RWPE2 (cell line): ENCODE results near the gene LCN2.

Source experiments
- ATAC-seq: fragments of 200-7000 bp; cut with Tn5 transposase; 3 replicates; pipeline ENCODE4 v1.9.1; 2021; ENCODE audit warnings: low read depth
- DNase-seq: peaks from one replicate; pipeline ENCODE4 v3.0.0-alpha.2; 2020; ENCODE audit warnings: low spot score
- H3K27ac ChIP-seq: fragments of 450-650 bp; 2 replicates; pipeline ENCODE4 v1.5.1; 2017; ENCODE audit warnings: mild to moderate bottlenecking; ENCODE audit not compliant: poor library complexity, severe bottlenecking
- H3K27me3 ChIP-seq: fragments of 250-450 bp; sonication (Bioruptor Pico); 2 replicates; pipeline ENCODE4 v1.5.1; 2021; ENCODE audit warnings: mild to moderate bottlenecking, moderate library complexity; ENCODE audit not compliant: insufficient read depth, poor library complexity, severe bottlenecking
- H3K36me3 ChIP-seq: fragments of 250-450 bp; sonication (Bioruptor Pico); 2 replicates; pipeline ENCODE4 v1.5.1; 2020; ENCODE audit warnings: low read depth, mild to moderate bottlenecking, moderate library complexity
- H3K4me1 ChIP-seq: fragments of 250-450 bp; sonication (Bioruptor Pico); 2 replicates; pipeline ENCODE4 v1.5.1; 2021; ENCODE audit warnings: mild to moderate bottlenecking, moderate library complexity; ENCODE audit not compliant: insufficient read depth, poor library complexity, severe bottlenecking
- H3K4me3 ChIP-seq: fragments of 250-450 bp; sonication (Bioruptor Pico); 2 replicates; pipeline ENCODE4 v1.5.1; 2021; ENCODE audit warnings: mild to moderate bottlenecking, moderate library complexity; ENCODE audit not compliant: severe bottlenecking
- H3K9me3 ChIP-seq: fragments of 250-450 bp; sonication (Bioruptor Pico); 2 replicates; pipeline ENCODE4 v1.5.1; 2021; ENCODE audit warnings: mild to moderate bottlenecking, moderate library complexity; ENCODE audit not compliant: severe bottlenecking
- TF ChIP-seq, protein P1 (sequence below): fragments of 450-650 bp; IDR thresholded peaks from one replicate; pipeline ENCODE4 v1.5.1; 2017; ENCODE audit warnings: mild to moderate bottlenecking, moderate library complexity; ENCODE audit not compliant: poor library complexity, severe bottlenecking

The LCN2 gene

DNA sequence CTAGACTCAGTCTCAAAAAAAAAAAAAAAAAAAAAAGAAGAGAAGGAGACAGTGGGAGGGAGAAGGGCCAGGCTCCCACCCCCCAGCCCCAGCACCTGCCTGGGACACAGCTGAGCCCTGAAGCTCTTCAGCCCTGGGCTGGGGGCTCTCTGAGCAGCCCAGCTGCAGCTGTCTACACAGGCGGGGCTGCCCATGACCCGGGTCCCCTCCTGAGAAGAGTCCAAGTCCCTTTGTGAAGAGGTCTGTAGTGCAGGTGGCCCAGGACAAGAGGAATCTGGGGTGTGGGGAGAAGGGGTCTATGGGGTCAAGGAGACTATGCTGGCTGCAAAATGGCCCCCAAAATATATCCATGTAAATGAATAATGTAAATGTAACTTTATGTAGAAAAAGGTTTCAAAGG lies 6.7 kb upstream of the LCN2 start:
- TF ChIP-seq, protein P1, sequence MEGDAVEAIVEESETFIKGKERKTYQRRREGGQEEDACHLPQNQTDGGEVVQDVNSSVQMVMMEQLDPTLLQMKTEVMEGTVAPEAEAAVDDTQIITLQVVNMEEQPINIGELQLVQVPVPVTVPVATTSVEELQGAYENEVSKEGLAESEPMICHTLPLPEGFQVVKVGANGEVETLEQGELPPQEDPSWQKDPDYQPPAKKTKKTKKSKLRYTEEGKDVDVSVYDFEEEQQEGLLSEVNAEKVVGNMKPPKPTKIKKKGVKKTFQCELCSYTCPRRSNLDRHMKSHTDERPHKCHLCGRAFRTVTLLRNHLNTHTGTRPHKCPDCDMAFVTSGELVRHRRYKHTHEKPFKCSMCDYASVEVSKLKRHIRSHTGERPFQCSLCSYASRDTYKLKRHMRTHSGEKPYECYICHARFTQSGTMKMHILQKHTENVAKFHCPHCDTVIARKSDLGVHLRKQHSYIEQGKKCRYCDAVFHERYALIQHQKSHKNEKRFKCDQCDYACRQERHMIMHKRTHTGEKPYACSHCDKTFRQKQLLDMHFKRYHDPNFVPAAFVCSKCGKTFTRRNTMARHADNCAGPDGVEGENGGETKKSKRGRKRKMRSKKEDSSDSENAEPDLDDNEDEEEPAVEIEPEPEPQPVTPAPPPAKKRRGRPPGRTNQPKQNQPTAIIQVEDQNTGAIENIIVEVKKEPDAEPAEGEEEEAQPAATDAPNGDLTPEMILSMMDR: no peak
- Histone ChIP-seq H3K36me3 (no peaks in the 10 kb centered on the region), H3K27me3 (no peaks in the 10 kb centered on the region), H3K4me1 (peaks cover 15% of the 10 kb centered on the region), H3K9me3 (no peaks in the 10 kb centered on the region), H3K4me3 (no peak overlapping the region), H3K27ac (no peak overlapping the region)
- ATAC-seq (no peak), DNase-seq (peak; percentile 15)

DNA sequence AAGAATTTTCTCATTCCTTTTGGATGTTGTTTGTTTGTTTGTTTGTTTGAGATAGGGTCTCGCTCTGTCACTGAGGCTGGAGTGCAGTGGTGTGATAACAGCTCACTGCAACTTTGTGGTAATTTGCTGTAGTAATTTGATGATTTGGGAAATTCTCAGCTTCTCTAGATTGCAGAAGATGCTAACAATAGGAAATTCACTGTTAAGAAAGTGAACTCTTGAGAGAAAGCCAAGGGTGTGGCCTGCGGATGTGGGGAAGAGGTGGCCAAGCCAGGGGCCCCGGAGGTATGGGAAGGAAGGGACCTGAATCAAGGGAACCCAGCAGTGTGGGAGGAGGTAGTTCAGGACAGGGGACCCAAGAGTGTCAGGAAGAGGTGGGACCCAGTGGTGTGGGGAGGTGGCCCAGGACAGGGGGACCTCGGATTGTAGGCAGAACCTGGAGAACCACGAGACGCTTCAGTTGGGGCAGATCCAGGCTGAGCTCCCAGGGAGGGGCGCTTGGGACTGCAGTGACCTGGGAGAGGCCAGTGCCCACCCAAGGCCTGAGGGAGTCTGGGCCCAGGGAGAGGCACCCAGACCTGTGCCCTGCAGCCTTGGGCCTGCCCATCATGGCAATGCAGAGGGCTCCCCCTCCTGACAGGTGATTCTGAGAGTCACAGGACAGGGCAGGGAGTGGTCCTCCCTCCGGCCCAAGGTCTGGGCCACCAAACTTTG lies 5.6 kb upstream of the LCN2 start:
- TF ChIP-seq, protein P1: no peak
- H3K27me3 ChIP-seq: no peaks in the 10 kb centered on the region
- H3K9me3 ChIP-seq: no peaks in the 10 kb centered on the region
- no peak overlapping the region for H3K4me3 ChIP-seq
- no peaks in the 10 kb centered on the region for H3K36me3 ChIP-seq
- ATAC-seq: no peak; the same call in 2 of the 3 replicates
- H3K27ac ChIP-seq: peak overlapping the region; percentile 30
- no peak for DNase-seq
- peaks cover 20% of the 10 kb centered on the region for H3K4me1 ChIP-seq

DNA sequence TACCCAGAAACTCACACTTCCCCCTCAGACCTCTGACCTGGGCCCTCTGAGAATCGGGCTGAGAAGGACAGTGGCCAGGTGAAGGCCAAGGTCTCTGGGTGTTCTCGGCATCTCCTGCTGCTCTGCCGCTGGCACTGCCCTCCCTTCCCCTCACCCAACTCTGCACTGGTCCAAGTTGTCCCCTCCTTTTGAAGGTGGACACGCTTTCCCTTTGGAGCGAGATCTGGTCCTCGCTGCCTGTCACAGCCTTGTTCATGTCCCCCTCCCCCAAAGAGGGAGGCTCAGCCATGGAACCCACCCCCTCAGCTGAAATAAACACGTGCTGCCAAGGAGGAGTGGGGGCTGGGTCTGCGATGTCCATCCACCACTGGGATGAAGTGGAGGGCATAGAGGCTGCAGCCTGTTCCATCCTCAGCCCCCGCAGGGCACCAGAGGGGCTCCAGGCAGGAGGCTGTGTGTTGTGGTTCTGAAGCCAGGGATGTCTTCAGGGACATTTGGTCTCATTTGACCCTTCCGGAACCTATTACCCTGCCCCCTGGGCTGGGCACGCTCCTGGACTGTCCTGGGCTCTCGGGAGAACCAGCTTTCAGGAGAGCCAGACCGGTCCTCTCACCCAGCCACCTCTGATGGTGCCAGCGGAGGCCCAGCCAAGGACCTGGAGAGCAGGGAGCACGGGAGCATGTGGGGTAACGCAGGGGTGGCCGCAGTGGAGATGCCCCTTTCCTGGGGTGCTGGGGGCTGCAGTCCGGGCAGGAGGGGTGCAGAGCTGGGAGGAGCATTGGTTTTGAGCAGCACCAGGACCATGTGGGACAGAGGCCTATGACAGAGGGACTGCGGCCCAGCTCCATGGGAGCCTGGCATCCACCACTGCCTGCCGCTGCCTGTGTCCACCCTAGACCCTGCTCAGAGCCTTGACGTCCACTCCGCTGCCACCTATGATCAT lies 4.7 kb upstream of the LCN2 start:
- Histone ChIP-seq H3K4me1 (peaks cover 29% of the 10 kb centered on the region), H3K9me3 (no peaks in the 10 kb centered on the region), H3K4me3 (no peak overlapping the region), H3K36me3 (no peaks in the 10 kb centered on the region), H3K27me3 (no peaks in the 10 kb centered on the region), H3K27ac (peak overlapping the region; percentile 30)
- DNase-seq: no peak
- no peak for ATAC-seq
- TF ChIP-seq, protein P1: no peak

DNA sequence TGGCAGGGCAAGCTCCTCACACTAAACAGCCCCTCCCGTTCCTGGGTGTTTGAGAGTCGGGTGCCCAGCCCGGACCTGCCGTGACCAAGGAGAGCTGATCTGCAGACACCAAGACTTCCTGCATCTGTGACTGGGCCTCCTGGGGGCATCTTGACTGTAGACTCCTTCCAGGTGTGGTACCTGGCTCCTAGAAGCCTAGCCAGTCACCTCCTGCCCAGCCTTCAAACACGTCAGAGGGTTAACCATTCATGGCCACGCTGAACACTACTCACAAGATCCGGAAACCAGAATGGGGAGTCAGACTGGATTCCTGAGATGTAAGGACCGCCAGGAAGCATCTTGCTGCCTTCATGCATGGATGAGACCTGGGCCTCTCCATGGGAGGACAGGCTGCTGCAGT lies 3.7 kb upstream of the LCN2 start:
- no peak overlapping the region for H3K4me3 ChIP-seq
- peak overlapping the region; percentile 13 for H3K27ac ChIP-seq
- H3K4me1 ChIP-seq: peaks cover 29% of the 10 kb centered on the region
- no peaks in the 10 kb centered on the region for H3K27me3 ChIP-seq
- ATAC-seq (peak; percentile 43; the same call in 2 of the 3 replicates), DNase-seq (peak; percentile 68)
- H3K36me3 ChIP-seq: no peaks in the 10 kb centered on the region
- no peaks in the 10 kb centered on the region for H3K9me3 ChIP-seq
- TF ChIP-seq, protein P1: no peak
